A549 treated with AZD9567 at 1 μM for 4 hours (cell line): ENCODE results near the gene EXOSC3. TPM values are rescaled to one million over a fixed set of nuclear protein-coding genes. Genes with fewer than 3 reads are reported as not detected.

Experiments used
- total RNA-seq: library from RNA; stranded (reverse); fragments of 200-300 nt; extraction: Qiagen RNA extraction; gene quantifications from 5 replicates; pipeline ENCODE4 v1.2.3, GENCODE V29; 2022; ENCODE audit not compliant: insufficient read depth

The EXOSC3 gene
- total RNA-seq: 74.9 to 82.8 TPM (median 80.3 TPM) in 5 replicates

DNA sequence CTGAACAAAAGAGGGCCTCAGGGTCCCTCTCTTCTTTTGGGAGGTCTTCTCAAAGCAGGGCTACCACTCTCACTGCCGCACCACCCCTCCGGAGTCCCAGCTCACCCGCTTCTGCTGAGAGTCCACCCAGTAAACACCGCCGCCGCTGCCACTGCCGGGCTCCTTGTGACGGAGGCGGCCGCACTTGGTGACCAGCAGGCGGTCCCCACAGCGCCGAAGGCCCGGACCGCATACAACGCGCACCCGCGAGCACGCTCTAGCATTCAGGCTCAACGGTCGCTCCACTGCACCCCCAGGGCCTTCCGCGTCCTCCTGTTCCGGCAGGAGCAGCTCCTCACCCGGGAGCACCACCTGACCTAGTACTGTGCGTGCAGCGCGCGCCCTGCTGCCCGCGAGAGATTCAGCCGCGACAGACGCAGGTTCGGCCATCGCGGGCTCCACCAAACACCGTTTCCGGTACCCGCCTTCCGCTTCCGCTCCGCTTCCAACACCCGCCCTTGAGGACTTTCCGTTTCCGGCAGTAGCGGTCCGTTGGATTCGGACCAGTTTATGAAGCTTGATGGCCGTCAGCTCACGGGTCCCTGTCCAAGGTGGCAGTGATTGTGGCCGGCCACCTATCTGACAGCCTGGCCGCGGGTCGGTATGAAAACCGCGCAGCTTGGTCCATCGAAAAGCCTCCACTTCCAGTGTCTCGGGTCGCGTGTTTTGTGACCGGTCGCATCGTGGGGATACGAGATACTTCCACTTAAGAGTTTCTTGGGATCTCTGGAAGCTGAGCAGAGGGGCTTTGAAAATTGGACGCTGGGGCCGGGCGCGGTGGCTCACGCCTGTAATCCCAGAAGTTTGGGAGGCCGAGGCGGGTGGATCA is at the start of gene EXOSC3:
TSS of gene EXOSC3 (minus strand) at position 449 of the 868 bp plus-strand sequence. CDS start at position 429, 20 bp downstream.

DNA sequence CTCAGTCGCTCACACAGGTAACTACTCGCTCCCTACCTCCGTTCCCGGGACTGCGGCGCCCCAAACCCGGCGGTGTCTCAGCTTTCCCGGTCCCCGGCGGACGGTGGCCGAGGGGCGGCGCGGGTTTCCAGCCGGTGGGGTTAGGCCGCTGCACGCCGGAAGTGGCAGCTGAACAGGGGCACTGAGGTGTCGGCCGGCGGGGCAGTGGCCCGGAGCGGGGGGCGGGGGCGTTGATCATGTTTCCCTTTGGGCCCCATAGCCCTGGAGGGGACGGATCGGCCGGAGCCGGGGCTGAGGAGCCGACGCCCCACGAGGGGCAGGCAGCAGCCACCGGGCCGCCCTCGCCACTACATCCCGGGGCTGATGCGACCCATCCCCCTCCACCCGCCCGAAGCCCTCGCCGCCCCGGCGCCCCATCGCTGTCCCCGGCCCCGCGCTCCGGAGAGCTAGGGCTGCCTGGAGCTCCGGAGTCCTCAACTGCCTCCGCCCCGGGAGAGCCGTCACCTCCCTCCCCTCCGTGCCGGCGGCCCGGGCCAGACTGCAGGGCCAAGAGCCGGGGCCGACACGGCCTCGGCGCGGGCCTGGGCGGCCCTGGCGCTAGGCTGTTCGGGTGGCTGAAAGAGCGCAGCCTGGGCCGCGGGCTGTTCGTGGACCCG is 15.9 kb upstream of the EXOSC3 start, which contains the start of gene DCAF10:
TSS of gene DCAF10 (plus strand) at position 167 of the 656 bp plus-strand sequence. CDS start at position 237, 70 bp downstream.

DNA sequence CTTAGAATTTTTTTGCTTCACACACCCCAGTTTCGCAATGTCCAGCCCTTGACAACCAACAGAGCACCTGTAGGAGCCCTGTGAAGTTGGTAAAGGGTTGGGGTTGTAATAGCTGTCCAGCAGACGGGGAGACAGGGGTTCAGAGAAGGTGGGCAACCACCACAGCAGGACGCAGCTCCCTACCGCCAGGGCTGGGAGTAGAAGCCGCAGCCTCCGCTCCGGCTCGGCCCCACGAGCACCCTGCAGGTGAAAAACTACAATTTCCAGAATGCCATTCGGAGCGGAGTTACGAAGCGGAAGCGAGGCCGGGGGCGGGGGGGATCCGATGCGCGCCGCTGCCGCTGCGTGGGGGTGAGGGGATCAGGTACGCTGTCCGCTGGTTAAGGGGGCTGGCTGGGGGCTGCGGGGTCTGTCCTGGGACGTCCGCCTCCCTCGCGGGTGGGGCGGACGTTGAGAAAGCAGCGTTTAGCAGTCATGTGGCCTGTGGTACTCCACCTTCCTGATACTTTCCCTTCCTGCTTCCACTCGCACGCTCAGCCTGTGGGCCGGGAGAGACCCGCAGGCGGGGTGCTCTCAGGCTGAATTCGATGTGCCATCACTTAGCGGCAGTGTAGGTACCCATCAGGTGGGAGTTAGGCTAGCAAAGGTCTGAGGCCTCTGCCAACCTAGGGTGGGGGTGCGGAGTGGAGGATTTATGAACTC is 31.2 kb downstream of the EXOSC3 start, which contains the start of gene TRMT10B:
TSS of gene TRMT10B (plus strand) at position 317 of the 702 bp plus-strand sequence. CDS start 8,127 bp downstream, outside the sequence.

Other genes starting within 250 kb of the EXOSC3 start
- gene FBXO10, start 208.7 kb downstream of the EXOSC3 start, total RNA-seq: 6.2 to 8.0 TPM (median 7.5 TPM) in 5 replicates
- gene TOMM5, start 192.5 kb downstream of the EXOSC3 start, total RNA-seq: 266 to 337 TPM (median 331 TPM) in 5 replicates
- 0.02 to 0.06 TPM (median 0.05 TPM) in 4 of 5 replicates, not detected in the other for gene FRMPD1, start 134.1 kb downstream of the EXOSC3 start, total RNA-seq
- 4.9 to 6.1 TPM (median 4.9 TPM) in 5 replicates for gene TRMT10B, start 31.3 kb downstream of the EXOSC3 start, total RNA-seq
- 12.7 to 15.3 TPM (median 13.6 TPM) in 5 replicates for gene DCAF10, start 15.7 kb upstream of the EXOSC3 start, total RNA-seq
- gene SLC25A51, start 119.1 kb upstream of the EXOSC3 start, total RNA-seq: 17.4 to 21.0 TPM (median 18.4 TPM) in 5 replicates